Activated T-helper 17 cell treated with anti-CD3 and anti-CD28 coated beads, Interleukin-2, amount 50 U/mL, for 72 hours (primary cell): ENCODE measurements around the gene HIPK4. TPM values are rescaled to one million over a fixed set of nuclear protein-coding genes. Genes with fewer than 3 reads are reported as not detected.
"Not testable (repeated sequence)": the region's sequence is repeated elsewhere in the genome, so short reads cannot be mapped to it uniquely, and the experiment has no call there.

Experiments
- ATAC-seq: fragments of 150-1000 bp; cut with Tn5 transposase; replicated peaks from 2 replicates; pipeline ENCODE4 v1.10.0; 2021; ENCODE audit warnings: mild to moderate bottlenecking, moderate library complexity
- H3K27ac Mint-ChIP-seq: one replicate; pipeline ENCODE4 v1.8.0; 2022; ENCODE audit warnings: mixed read lengths
- H3K27me3 Mint-ChIP-seq: one replicate; pipeline ENCODE4 v1.8.0; 2022; ENCODE audit warnings: mixed read lengths
- H3K36me3 Mint-ChIP-seq: one replicate; pipeline ENCODE4 v1.8.0; 2022; ENCODE audit warnings: low read depth, mild to moderate bottlenecking, mixed read lengths
- H3K4me1 Mint-ChIP-seq: one replicate; pipeline ENCODE4 v1.8.0; 2022; ENCODE audit warnings: mixed read lengths
- H3K4me3 Mint-ChIP-seq: one replicate; pipeline ENCODE4 v1.8.0; 2022; ENCODE audit warnings: mild to moderate bottlenecking, mixed read lengths
- H3K9me3 Mint-ChIP-seq: one replicate; pipeline ENCODE4 v1.8.0; 2022; ENCODE audit warnings: mixed read lengths
- total RNA-seq, 2 donors: library from RNA; stranded (reverse); gene quantifications; one replicate each; pipeline ENCODE4 v1.2.3, GENCODE V29; 2022

The HIPK4 gene
- total RNA-seq, 2 donors from 2014 or later: not detected

DNA sequence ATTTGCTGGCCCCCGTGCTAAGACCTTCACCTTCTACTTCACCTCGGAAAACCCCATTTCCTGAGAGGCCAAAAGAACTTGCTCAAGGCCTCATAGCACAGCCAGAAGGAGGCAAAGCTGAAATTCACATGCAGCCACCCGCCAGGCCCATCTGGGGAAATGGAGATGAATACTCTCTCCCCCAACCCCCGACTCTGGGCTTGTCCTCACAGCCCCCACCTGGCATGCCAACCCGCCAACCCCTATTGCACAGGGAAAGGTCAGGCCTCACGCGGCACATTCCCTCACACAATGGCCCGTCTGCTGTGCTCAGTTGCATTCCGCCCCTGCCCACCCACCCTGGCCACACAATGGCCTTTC, 20.0 kb upstream of the HIPK4 start:
- Mint-ChIP-seq H3K36me3 (no peaks in the 10 kb centered on the region), H3K4me3 (no peak overlapping the region), H3K27me3 (no peaks in the 10 kb centered on the region), H3K27ac (no peak overlapping the region), H3K4me1 (no peaks in the 10 kb centered on the region), H3K9me3 (no peaks in the 10 kb centered on the region)
- no peak for ATAC-seq

DNA sequence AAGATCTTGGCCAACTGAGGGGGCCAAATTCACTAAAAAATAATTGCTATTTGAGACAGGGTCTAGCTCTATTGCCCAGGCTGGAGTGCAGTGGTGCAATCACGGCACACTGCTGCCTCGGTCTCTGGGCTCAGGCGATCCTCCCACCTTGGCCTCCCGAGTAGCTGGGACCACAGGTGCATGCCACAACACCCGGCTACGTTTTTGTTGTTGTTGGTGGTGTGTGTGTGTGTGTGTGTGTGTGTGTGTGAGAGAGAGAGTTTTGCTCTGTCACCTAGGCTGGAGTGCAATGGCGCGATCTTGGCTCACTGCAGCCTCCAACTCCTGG, 18.6 kb upstream of the HIPK4 start:
- not testable (repeated sequence) for H3K4me3 Mint-ChIP-seq, H3K4me1 Mint-ChIP-seq, H3K27me3 Mint-ChIP-seq, H3K27ac Mint-ChIP-seq, ATAC-seq, H3K9me3 Mint-ChIP-seq, H3K36me3 Mint-ChIP-seq

DNA sequence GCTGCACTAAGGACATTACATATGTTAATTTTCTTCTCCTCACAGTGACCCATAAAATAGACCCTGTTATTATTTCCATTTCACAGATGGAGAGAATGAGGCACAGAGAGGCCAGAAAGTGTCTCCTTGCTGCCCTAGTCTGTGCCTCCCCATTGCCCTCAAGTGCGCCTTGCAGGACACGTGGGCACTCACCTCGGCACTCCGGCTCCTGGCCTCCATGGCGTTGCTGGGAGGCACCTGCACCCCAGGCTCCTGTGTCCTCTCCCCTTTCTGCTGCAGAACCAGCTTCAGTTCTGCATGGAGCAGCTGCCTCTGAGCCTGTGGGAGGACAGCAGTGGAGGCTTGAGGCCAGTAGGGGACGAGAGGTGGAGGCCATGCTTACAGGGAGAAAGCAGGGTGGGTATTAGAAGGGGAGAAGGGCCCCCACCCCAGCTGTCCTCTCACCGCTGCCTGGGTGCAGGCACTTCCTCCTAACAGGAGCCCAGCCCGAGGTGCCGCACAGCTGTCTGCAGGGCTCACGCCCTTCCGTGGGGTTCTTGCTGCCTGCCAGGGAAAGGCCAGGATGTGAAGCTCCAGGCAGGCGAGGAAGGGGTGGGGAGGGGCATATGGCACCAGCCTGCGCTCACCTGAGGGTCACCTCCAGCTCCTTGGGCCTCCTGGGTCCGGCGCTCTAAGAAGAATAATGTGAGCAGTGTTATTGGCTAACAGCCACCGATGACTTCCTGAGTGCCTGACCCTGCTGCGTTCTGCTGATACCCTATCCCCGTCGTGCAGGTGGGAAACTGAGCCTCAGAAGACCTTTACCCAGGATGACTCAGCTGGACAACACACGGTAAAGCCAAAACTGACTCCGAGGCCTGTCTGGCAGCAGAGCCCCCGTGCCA, 18.0 kb upstream of the HIPK4 start:
- Mint-ChIP-seq H3K4me1 (peaks cover 8% of the 10 kb centered on the region), H3K36me3 (no peaks in the 10 kb centered on the region), H3K27ac (no peak overlapping the region), H3K4me3 (no peak overlapping the region), H3K27me3 (no peaks in the 10 kb centered on the region), H3K9me3 (no peaks in the 10 kb centered on the region)
- ATAC-seq: no peak

DNA sequence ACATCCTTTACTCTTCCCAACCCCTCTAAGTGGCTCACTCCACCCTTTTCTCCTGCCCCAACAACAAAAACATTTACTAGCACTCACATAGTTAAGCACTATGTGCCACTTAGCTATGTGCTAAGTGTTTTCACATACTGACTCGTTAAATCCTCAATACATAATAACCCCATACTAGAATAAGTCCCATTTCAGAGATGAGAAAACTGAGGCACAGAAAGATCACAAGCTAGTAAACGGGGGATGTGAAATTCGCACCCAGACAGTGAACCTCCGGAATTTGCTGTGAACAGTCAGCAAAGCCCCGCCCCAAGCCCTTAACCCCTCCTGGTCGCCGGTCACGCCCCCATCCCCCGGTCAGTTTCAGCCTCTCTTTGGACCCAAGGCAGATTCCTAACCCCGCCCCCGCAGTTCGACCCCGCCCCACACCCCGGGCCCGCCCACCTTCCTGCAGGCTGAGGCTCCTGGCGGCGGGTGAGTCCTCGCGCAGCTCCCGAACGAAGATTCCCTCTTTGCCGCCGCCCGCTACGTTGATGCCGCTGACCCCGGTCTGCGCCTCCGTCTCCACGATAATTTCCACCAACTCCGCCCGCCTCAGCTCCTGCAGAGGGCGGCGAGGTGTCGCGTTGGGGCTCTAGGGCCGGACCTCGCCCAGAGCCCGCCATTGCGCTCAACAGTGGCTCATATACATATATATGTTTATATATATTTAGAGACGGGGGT, 13.4 kb upstream of the HIPK4 start:
- Mint-ChIP-seq H3K4me1 (peaks cover 17% of the 10 kb centered on the region), H3K36me3 (no peaks in the 10 kb centered on the region), H3K27me3 (no peaks in the 10 kb centered on the region)

DNA sequence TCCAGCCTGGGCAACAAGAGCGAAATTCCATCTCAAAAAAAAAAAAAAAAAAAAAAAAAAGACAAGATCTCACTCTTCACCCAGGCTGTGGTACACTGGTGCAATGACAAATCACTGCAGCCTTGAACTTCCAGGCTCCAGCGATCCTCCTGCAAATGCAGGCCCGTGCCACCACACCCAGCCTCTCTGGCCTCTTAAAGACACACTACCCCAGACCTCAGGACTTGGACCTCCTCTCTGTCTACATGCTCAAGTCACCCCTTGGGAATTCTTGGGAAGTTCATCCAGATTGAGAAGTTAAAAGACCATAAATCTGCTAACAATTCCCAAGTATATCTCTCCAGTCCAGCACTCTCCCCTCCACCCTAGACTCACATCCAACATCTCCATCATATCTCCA, 10.6 kb upstream of the HIPK4 start:
- Mint-ChIP-seq H3K36me3 (no peaks in the 10 kb centered on the region), H3K9me3 (no peaks in the 10 kb centered on the region), H3K27me3 (no peaks in the 10 kb centered on the region), H3K4me1 (peaks cover 17% of the 10 kb centered on the region), H3K4me3 (no peak overlapping the region), H3K27ac (no peak overlapping the region)
- ATAC-seq: no peak

More for the DNA sequence above, 13.4 kb upstream of the HIPK4 start:
- H3K4me3 Mint-ChIP-seq: peak overlapping the region; percentile 89
- peak; percentile 87 for ATAC-seq
- H3K27ac Mint-ChIP-seq: peak overlapping the region; percentile 60
- H3K9me3 Mint-ChIP-seq: no peaks in the 10 kb centered on the region

DNA sequence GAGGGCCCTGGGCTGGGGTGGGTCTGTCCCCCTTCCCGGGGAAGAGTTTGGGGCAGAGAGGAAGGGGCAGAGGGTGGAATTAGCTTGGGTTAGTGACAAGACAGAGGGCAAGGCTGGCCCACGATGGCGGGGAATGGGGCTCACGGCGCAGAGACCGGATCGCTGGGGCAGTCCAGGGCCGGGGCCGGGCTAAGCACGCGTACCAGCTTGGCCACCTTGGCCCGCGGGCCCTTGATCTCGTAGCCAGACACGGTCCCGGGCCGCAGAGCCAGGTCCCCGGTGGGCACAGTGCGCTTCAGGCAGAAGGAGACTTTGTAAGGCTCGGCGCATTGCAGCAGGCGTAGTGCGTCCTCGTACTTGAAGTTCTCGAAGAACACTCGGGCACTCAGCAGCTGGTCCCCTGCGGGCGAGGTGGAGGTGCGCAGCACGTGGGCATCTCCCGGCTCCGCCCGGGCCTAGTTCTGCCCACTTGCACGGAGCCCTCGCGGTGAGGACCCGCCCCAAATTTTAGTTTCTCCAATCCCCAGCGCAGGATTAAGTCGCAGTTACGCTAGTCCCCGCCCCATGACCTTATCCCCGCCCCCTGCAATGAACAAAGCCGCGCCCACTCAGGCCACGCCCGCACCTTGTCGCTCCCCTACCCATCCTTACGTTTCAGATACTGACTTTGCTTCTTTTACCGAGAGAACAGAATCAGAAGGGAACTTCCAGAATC, 8.6 kb upstream of the HIPK4 start:
- H3K9me3 Mint-ChIP-seq: no peaks in the 10 kb centered on the region
- H3K4me3 Mint-ChIP-seq: peak overlapping the region; percentile 22

DNA sequence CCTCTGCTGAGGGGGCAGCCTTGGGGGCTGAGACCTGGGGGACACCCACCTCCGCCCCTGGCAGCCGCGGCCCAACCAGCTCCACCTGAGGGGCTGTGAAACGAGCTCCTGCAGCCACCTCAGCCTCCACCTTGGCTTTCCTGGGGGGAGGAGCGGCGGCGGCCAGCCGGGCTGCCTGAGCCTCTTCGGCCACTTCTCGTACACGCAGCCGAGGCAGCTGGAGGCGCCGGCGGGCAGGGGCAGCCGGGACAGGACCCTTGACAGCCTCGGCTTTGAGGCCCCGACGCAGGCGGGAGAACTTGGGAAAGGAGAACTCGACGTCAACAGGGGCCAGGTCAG, 7.6 kb upstream of the HIPK4 start:
- no peak overlapping the region for H3K4me3 Mint-ChIP-seq

More for the DNA sequence above, 8.6 kb upstream of the HIPK4 start:
- H3K27ac Mint-ChIP-seq: peak overlapping the region; percentile 14
- ATAC-seq: peak; percentile 66
- H3K4me1 Mint-ChIP-seq: peaks cover 15% of the 10 kb centered on the region
- H3K27me3 Mint-ChIP-seq: no peaks in the 10 kb centered on the region
- no peaks in the 10 kb centered on the region for H3K36me3 Mint-ChIP-seq

DNA sequence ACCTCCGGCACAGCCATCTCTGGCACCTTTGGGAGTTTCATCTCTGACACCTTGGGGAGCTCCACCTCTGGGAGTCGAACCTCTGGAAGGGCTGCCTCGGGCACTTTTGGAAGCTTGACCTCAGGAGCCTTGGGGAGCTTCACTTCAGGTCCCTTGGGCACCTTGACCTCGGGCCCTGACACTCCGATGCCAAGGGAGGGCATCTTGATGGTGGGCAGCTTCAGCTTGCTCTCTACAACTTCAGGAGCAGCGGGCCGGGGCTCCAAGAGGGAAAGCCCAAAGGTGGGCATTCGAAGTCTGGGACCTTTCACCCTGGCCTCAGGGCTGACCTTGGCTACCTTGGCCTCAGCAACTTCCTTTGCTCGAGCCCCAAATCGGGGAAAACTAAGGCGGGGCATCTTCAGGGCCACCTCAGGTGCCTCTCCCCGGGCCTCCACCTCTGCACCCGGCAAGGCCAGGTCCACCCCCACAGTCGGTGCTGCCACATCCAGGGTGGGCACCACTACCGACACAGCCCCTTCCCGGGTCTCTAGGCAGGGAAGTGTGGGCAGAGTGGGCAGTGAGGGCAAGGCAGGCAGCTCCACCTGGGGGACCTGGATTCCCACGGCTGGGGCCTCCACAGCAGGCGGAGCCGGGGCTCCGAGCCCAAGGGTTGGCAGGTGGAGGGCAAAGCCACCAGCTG, 7.0 kb upstream of the HIPK4 start:
- no peaks in the 10 kb centered on the region for H3K27me3 Mint-ChIP-seq
- no peaks in the 10 kb centered on the region for H3K36me3 Mint-ChIP-seq
- no peak for ATAC-seq
- peaks cover 12% of the 10 kb centered on the region for H3K4me1 Mint-ChIP-seq
- no peak overlapping the region for H3K4me3 Mint-ChIP-seq
- H3K9me3 Mint-ChIP-seq: no peaks in the 10 kb centered on the region
- H3K27ac Mint-ChIP-seq: no peak overlapping the region

More for the DNA sequence above, 7.6 kb upstream of the HIPK4 start:
- Mint-ChIP-seq H3K4me1 (peaks cover 9% of the 10 kb centered on the region), H3K27ac (no peak overlapping the region), H3K36me3 (no peaks in the 10 kb centered on the region), H3K9me3 (no peaks in the 10 kb centered on the region), H3K27me3 (no peaks in the 10 kb centered on the region)
- no peak for ATAC-seq

DNA sequence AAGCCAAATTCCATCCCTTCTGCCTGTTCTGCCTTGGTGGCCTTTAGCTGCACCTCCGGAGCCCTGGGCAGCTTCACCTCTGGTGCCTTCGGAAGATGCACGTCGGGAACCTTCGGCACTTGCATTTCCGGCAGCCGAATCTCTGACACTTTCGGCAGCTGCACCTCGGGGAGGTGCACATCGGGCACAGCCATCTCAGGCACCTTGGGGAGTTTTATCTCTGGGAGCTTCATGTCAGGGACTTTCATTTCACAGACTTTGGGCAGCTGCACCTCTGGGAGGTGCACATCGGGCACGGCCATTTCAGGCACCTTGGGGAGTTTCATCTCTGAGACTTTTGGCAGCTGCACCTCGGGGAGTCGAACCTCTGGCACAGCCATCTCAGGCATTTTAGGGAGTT, 6.0 kb upstream of the HIPK4 start:
- peaks cover 12% of the 10 kb centered on the region for H3K4me1 Mint-ChIP-seq
- H3K4me3 Mint-ChIP-seq: no peak overlapping the region
- no peaks in the 10 kb centered on the region for H3K36me3 Mint-ChIP-seq
- no peak for ATAC-seq
- H3K27ac Mint-ChIP-seq: no peak overlapping the region
- H3K27me3 Mint-ChIP-seq: no peaks in the 10 kb centered on the region
- no peaks in the 10 kb centered on the region for H3K9me3 Mint-ChIP-seq

DNA sequence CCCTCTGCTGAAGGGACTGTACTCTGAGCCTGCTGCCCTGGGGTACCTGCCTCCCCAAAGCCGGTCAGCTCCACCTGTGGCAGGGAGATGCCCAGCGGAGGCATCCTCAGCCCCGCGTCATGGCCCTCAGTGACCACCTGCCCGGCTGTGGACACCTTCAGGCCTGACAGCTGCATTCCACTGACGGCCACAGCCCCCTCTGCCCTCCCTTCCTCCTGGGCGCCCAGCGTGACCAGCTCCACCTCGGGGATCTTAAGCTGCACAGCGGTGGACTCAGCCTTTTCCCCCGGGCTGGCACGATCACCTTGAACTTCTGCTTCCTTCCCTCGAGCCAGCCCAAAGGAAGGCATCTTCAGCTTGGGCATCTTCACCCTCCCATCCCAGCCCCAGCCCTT, 4.8 kb upstream of the HIPK4 start:
- Mint-ChIP-seq H3K9me3 (no peaks in the 10 kb centered on the region), H3K27me3 (no peaks in the 10 kb centered on the region), H3K36me3 (no peaks in the 10 kb centered on the region), H3K4me1 (peaks cover 12% of the 10 kb centered on the region), H3K27ac (no peak overlapping the region), H3K4me3 (no peak overlapping the region)
- no peak for ATAC-seq

DNA sequence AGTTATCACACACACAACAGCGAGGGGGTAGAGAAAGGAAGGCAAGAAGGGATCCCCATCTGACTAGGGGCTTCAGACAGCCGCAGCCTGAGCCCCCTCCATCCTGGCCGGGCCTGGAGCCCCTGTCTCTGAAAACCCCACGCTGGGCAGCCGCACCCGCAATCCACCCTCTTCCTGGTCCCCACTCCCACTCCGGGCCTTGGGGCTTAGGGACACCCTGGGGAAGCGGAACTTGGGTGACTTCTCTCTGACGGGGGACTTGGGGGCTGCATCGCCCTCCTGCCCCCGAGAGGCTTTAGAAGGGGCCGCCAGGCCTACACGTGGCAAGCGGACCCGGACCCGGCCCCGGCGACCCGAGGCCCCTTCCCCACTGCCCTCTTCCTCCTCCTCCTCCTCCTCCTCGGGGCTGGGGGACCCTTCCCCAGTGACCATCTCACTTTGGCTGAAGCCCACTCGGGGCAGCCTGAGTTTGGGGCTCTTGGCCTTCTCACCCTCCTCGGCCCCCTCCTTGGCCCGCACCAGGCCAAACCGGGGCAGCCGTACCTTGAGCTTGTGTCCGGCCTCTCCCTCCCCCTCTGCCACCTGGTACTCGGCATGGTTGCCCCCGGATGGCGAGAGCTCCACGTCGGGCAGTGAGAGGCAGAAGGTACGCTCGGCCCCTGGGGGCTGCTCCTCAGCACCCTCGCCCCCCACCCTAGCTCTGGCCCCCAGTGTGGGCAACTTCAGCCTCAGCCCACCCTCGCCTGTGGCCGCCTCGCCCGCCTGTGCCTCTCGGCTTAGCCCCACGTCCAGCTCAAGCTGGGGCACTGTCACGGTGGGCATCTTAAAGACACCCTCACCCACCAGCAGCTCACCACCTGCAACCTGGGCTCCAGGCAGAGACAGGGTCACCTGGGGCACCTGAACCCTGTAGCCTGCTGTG, 4.2 kb upstream of the HIPK4 start:
- Mint-ChIP-seq H3K4me3 (no peak overlapping the region), H3K9me3 (no peaks in the 10 kb centered on the region), H3K27me3 (no peaks in the 10 kb centered on the region), H3K36me3 (no peaks in the 10 kb centered on the region), H3K4me1 (peaks cover 9% of the 10 kb centered on the region), H3K27ac (no peak overlapping the region)
- ATAC-seq: no peak

DNA sequence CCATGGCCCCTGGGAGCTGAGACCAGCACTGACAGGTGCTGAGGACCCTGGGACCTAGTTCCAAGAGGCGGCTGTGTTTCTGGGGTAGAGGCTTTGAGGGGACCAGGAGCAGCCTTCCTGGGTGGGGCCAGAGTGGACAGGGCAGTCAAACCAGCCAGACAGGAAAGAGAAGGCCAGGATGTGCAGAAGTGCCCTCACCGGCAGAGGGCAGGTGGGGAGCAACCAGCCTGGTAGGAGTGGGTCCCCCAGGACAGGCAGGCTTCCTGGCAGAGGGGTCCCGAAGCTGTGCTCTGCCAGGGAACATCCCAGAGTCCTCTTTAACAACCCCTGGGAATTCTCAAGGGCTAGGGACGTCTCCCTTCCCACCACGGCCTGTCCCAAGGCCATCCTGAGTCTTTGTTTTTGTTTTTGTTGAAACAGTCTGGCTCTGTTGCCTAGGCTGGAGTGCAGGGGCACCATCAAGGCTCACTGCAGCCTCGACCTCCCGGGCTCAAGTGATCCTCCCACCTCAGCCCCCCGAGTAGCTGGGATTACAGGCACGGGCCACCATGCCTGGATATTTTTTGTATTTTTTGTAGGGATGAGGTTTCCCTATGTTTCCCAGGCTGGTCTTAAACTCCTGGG, 3.0 kb upstream of the HIPK4 start:
- H3K9me3 Mint-ChIP-seq: no peaks in the 10 kb centered on the region
- ATAC-seq: no peak
- no peaks in the 10 kb centered on the region for H3K36me3 Mint-ChIP-seq
- H3K4me3 Mint-ChIP-seq: no peak overlapping the region
- H3K27ac Mint-ChIP-seq: peak overlapping the region; percentile 76
- peaks cover 4% of the 10 kb centered on the region for H3K4me1 Mint-ChIP-seq
- no peaks in the 10 kb centered on the region for H3K27me3 Mint-ChIP-seq

DNA sequence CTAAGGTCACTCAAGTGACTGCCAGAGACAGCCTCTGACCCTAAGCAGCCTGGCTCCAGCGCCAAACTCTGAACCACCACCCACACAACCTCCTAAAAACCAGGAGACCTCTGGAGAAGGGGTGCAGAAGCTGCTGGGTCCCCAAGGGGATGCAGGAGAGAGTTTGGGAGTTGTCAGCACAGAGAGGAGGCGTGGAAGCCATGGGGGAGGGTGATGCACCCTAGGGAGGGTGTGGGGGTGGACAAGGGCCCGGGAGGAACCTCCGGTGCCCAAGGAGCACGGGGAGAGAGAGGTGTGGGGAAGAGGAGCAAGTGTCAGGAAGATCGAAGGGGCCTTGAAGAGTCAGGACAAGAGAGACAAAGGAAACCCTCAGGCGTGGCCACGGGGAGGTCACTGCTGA, 2.1 kb upstream of the HIPK4 start:
- Mint-ChIP-seq H3K4me3 (no peak overlapping the region), H3K27me3 (no peaks in the 10 kb centered on the region), H3K4me1 (peaks cover 4% of the 10 kb centered on the region), H3K9me3 (no peaks in the 10 kb centered on the region), H3K27ac (peak overlapping the region; percentile 76), H3K36me3 (no peaks in the 10 kb centered on the region)
- ATAC-seq: no peak
